Mucosa of descending colon (tissue), 3 donors: ENCODE data around the gene PLEKHA3. TPM values are rescaled to one million over a fixed set of nuclear protein-coding genes. Genes with fewer than 3 reads are reported as not detected.
A peak's percentile ranks its signal among the peaks of the same experiment; 100 is the strongest.

Experiments used
- ATAC-seq: fragments of 200-7000 bp; cut with Tn5 transposase; one replicate; pipeline ENCODE4 v1.9.1; 2020; ENCODE audit warnings: mild to moderate bottlenecking, moderate library complexity
- DNase-seq, 3 donors: peaks; one replicate each; pipeline ENCODE4 v3.0.0-alpha.2; 2020
- H3K36me3 ChIP-seq: fragments of 200-600 bp; one replicate; pipeline ENCODE4 v1.8.0; 2021; ENCODE audit warnings: low read depth, mild to moderate bottlenecking
- H3K4me1 ChIP-seq: fragments of 200-600 bp; one replicate; pipeline ENCODE4 v1.8.0; 2021; ENCODE audit warnings: low read depth, mild to moderate bottlenecking
- H3K4me3 ChIP-seq: fragments of 200-600 bp; one replicate; pipeline ENCODE4 v1.8.0; 2021; ENCODE audit warnings: mild to moderate bottlenecking
- H3K9me3 ChIP-seq: fragments of 200-600 bp; one replicate; pipeline ENCODE4 v1.8.0; 2021; ENCODE audit warnings: mild to moderate bottlenecking
- CTCF ChIP-seq: fragments of 200-600 bp; IDR thresholded peaks from one replicate; pipeline ENCODE4 v1.8.0; 2022; ENCODE audit warnings: antibody characterized with exemption, mild to moderate bottlenecking
- intact Hi-C, 2 donors: fragments of 100-400 bp; cut with DNase I in 1 of 2; cut with micrococcal nuclease in 1 of 2; formaldehyde crosslinking; loops; one replicate each; pipeline versions ENCODE4 v1.11.0 to v1.11.1; 2022; cut with DNase I, micrococcal nuclease
- total RNA-seq, 3 donors: library from RNA; stranded (reverse); fragmentation: NEBNext Ultra II Directional in 2 of 3; extraction: Animal tissue kit (Norgen Biotek cat#: 25700) in 2 of 3; gene quantifications; one replicate each; pipeline versions ENCODE4 v1.2.1 to v1.2.4, GENCODE V29; 2021 to 2023
- donor health status: DM: no; HTN: no; CAD: no; lungs with moderate emphysema.
- donor health status: DM: no; HTN: no; CAD: no.
- donor health status: DM: no; HTN: yes; CAD: no.

Gene PLEKHA3
- total RNA-seq, 3 donors from 2014 or later, result 24.1 to 47.6 (median 26.3) TPM

- ATAC-seq (no peak), DNase-seq (no peak)
- intact Hi-C loops, result no loop called here
- Histone ChIP-seq H3K36me3 (no peaks in the 10 kb centered on the region), H3K4me1 (peaks cover 5% of the 10 kb centered on the region), H3K4me3 (no peak overlapping the region), H3K9me3 (no peaks in the 10 kb centered on the region)
- TF ChIP-seq CTCF, result no peak
Measured at GRCh38 chr2:178476477-178476876, 3.8 kb upstream of the PLEKHA3 start.

- Histone ChIP-seq H3K9me3 (no peaks in the 10 kb centered on the region), H3K4me1 (peaks cover 16% of the 10 kb centered on the region), H3K4me3 (peak overlapping the region; percentile 33), H3K36me3 (no peaks in the 10 kb centered on the region)
- intact Hi-C loops, result no loop called here
- no peak for DNase-seq
- no peak for ATAC-seq
- TF ChIP-seq CTCF, result no peak
Measured at GRCh38 chr2:178477443-178478129, 2.7 kb upstream of the PLEKHA3 start.

- intact Hi-C loops, result no loop called here
- ATAC-seq (no peak), DNase-seq (peak in 2 of 3 donors; percentile 35 to 38)
- TF ChIP-seq CTCF, result no peak
- Histone ChIP-seq H3K36me3 (no peaks in the 10 kb centered on the region), H3K4me1 (peaks cover 21% of the 10 kb centered on the region), H3K4me3 (peak overlapping the region; percentile 33), H3K9me3 (no peaks in the 10 kb centered on the region)
Measured at GRCh38 chr2:178478130-178478438, 2.2 kb upstream of the PLEKHA3 start.

GRCh38 chr2:178478439-178479274 lies 1.6 kb upstream of the PLEKHA3 start, which contains the start of gene FKBP7:
TSS of gene FKBP7 (minus strand) at chr2:178478600. CDS start at chr2:178478499, 101 bp downstream.
- ATAC-seq, result peak; percentile 84
- peak; percentile 91 to 94 (median 92) for DNase-seq
- intact Hi-C loops, result no loop called here
- Histone ChIP-seq H3K4me3 (peak within 1 kb of the TSS; percentile 33), H3K9me3 (no peaks in the 10 kb centered on the region), H3K4me1 (peaks cover 23% of the 10 kb centered on the region), H3K36me3 (no peaks in the 10 kb centered on the region)
- peak; percentile 83 for TF ChIP-seq CTCF

- no peak overlapping the region for H3K4me3 ChIP-seq
- H3K36me3 ChIP-seq, result no peaks in the 10 kb centered on the region
- ATAC-seq (no peak), DNase-seq (no peak)
- no peak for TF ChIP-seq CTCF
- intact Hi-C loops, result no loop called here
- H3K4me1 ChIP-seq, result peaks cover 24% of the 10 kb centered on the region
- H3K9me3 ChIP-seq, result no peaks in the 10 kb centered on the region
Measured at GRCh38 chr2:178479275-178479616, 1.0 kb upstream of the PLEKHA3 start.
